HUDEP-2 (cell line): ENCODE measurements around the gene CCL7.

Source experiments
- DNase-seq, 76 experiments: peaks; one replicate each; lab custom pipeline; 2025; ENCODE audit not compliant: unreplicated experiment in 76 of 76; lab: John Stamatoyannopoulos, UW

The CCL7 gene

GRCh38 chr17:34283571-34283970 lies 13.6 kb downstream of the CCL7 start:
- DNase-seq: no peak

- DNase-seq: no peak
Measured at GRCh38 chr17:34285286-34285792, 15.3 kb downstream of the CCL7 start, which contains the start of gene CCL11. CCL11 (plus strand) TSS chr17:34285742; CDS start chr17:34285809, 67 bp downstream.

GRCh38 chr17:34287875-34288274 lies 17.9 kb downstream of the CCL7 start:
- no peak for DNase-seq

GRCh38 chr17:34290586-34290985 lies 20.6 kb downstream of the CCL7 start:
- DNase-seq: no peak

- no peak for DNase-seq
Measured at GRCh38 chr17:34291721-34292348, 21.8 kb downstream of the CCL7 start.

- no peak for DNase-seq
Measured at GRCh38 chr17:34299027-34299426, 29.0 kb downstream of the CCL7 start.

GRCh38 chr17:34299956-34300577 lies 30.0 kb downstream of the CCL7 start:
- DNase-seq: no peak

GRCh38 chr17:34300652-34301370 lies 30.8 kb downstream of the CCL7 start:
- DNase-seq: no peak

GRCh38 chr17:34301986-34302385 lies 32.0 kb downstream of the CCL7 start:
- no peak for DNase-seq

GRCh38 chr17:34302636-34303035 lies 32.6 kb downstream of the CCL7 start:
- DNase-seq: no peak

GRCh38 chr17:34303606-34304005 lies 33.6 kb downstream of the CCL7 start:
- no peak for DNase-seq

GRCh38 chr17:34305061-34305460 lies 35.0 kb downstream of the CCL7 start:
- DNase-seq: no peak

- no peak for DNase-seq
Measured at GRCh38 chr17:34305606-34306005, 35.6 kb downstream of the CCL7 start.

- DNase-seq: peak in 1 of 76 experiments; percentile 9
Measured at GRCh38 chr17:34306466-34306865, 36.4 kb downstream of the CCL7 start.

GRCh38 chr17:34307110-34307509 lies 37.1 kb downstream of the CCL7 start:
- DNase-seq: no peak

GRCh38 chr17:34308371-34308770 lies 38.4 kb downstream of the CCL7 start:
- DNase-seq: no peak

GRCh38 chr17:34311291-34311690 lies 41.3 kb downstream of the CCL7 start:
- no peak for DNase-seq

- no peak for DNase-seq
Measured at GRCh38 chr17:34312080-34312479, 42.1 kb downstream of the CCL7 start.

GRCh38 chr17:34313164-34313563 lies 43.1 kb downstream of the CCL7 start:
- no peak for DNase-seq

GRCh38 chr17:34314279-34314678 lies 44.3 kb downstream of the CCL7 start:
- no peak for DNase-seq

GRCh38 chr17:34318474-34318873 lies 48.5 kb downstream of the CCL7 start:
- peak in 41 of 76 experiments; percentile 2 to 58 (median 20) for DNase-seq

GRCh38 chr17:34319039-34319483 lies 49.0 kb downstream of the CCL7 start, which contains the start of gene CCL8:
CCL8 (plus strand) TSS chr17:34319435; CDS start chr17:34319502, 67 bp downstream.
- DNase-seq: no peak
